ENCODE results near the gene PPP2R5B. TPM values are rescaled to one million over a fixed set of nuclear protein-coding genes. Genes with fewer than 3 reads are reported as not detected.
"Not testable (repeated sequence)": the region's sequence is repeated elsewhere in the genome, so short reads cannot be mapped to it uniquely, and the experiment has no call there.

The PPP2R5B gene
- total RNA-seq, 1 donor from 2014 or later, result 26.8 TPM

- no peak for DNase-seq (ENCODE audit: extremely low spot score, unreplicated experiment)
- no peaks in the 10 kb centered on the region for H3K36me3 Mint-ChIP-seq (ENCODE audit: unreplicated experiment)
- H3K4me3 Mint-ChIP-seq (ENCODE audit: unreplicated experiment), result no peak within 1 kb of the TSS
- no peak for TF ChIP-seq CTCF (IDR thresholded peaks at IDR 0.05)
- no peaks in the 10 kb centered on the region for H3K27me3 Mint-ChIP-seq (ENCODE audit: unreplicated experiment)
- no peak within 1 kb of the TSS for H3K27ac Mint-ChIP-seq (ENCODE audit: unreplicated experiment)
- peaks cover 8% of the 10 kb centered on the region for H3K4me1 Mint-ChIP-seq (ENCODE audit: unreplicated experiment)
- H3K9me3 Mint-ChIP-seq (ENCODE audit: unreplicated experiment), result no peaks in the 10 kb centered on the region
Measured at GRCh38 chr11:64971421-64972233, 47.1 kb downstream of the PPP2R5B start, which contains the start of gene MAJIN. TSS of gene MAJIN (minus strand) at chr11:64972108. CDS start at chr11:64959405, 12,703 bp downstream.

- Mint-ChIP-seq H3K36me3 (ENCODE audit: unreplicated experiment) (no peaks in the 10 kb centered on the region), H3K4me3 (ENCODE audit: unreplicated experiment) (no peak overlapping the region), H3K27ac (ENCODE audit: unreplicated experiment) (no peak overlapping the region), H3K27me3 (ENCODE audit: unreplicated experiment) (no peaks in the 10 kb centered on the region), H3K9me3 (ENCODE audit: unreplicated experiment) (no peaks in the 10 kb centered on the region), H3K4me1 (ENCODE audit: unreplicated experiment) (peaks cover 4% of the 10 kb centered on the region)
- no peak for TF ChIP-seq CTCF (IDR thresholded peaks at IDR 0.05)
- no peak for DNase-seq (ENCODE audit: extremely low spot score, unreplicated experiment)
Measured at GRCh38 chr11:64974124-64974523, 49.6 kb downstream of the PPP2R5B start.

GRCh38 chr11:64976651-64977050 lies 52.2 kb downstream of the PPP2R5B start:
- Mint-ChIP-seq H3K4me1 (ENCODE audit: unreplicated experiment) (no peaks in the 10 kb centered on the region), H3K36me3 (ENCODE audit: unreplicated experiment) (no peaks in the 10 kb centered on the region), H3K27me3 (ENCODE audit: unreplicated experiment) (peaks cover 9% of the 10 kb centered on the region), H3K27ac (ENCODE audit: unreplicated experiment) (no peak overlapping the region), H3K9me3 (ENCODE audit: unreplicated experiment) (no peaks in the 10 kb centered on the region), H3K4me3 (ENCODE audit: unreplicated experiment) (no peak overlapping the region)
- DNase-seq (ENCODE audit: extremely low spot score, unreplicated experiment), result no peak
- TF ChIP-seq CTCF (IDR thresholded peaks at IDR 0.05), result no peak

GRCh38 chr11:64983339-64983738 lies 58.9 kb downstream of the PPP2R5B start:
- H3K9me3 Mint-ChIP-seq (ENCODE audit: unreplicated experiment); H3K36me3 Mint-ChIP-seq (ENCODE audit: unreplicated experiment); H3K4me1 Mint-ChIP-seq (ENCODE audit: unreplicated experiment); H3K27ac Mint-ChIP-seq (ENCODE audit: unreplicated experiment); H3K4me3 Mint-ChIP-seq (ENCODE audit: unreplicated experiment); DNase-seq (ENCODE audit: extremely low spot score, unreplicated experiment): not testable (repeated sequence)
- peaks cover 21% of the 10 kb centered on the region for H3K27me3 Mint-ChIP-seq (ENCODE audit: unreplicated experiment)

Small RNAs within 50 kb of the gene (microRNA-seq; reads per million reads assigned to microRNA genes)
- gene MIR6749 (ENCODE audit: unreplicated experiment) (not detected), gene MIR6750 (ENCODE audit: unreplicated experiment) (not detected)

Other genes starting within 250 kb of the PPP2R5B start
- gene NRXN2, start 201.5 kb upstream of the PPP2R5B start, total RNA-seq, result 2.6 and 2.7 TPM in 2 replicates
- gene RASGRP2, start 180.5 kb upstream of the PPP2R5B start, total RNA-seq, result 10.3 and 11.2 TPM in 2 replicates
- gene PYGM, start 164.7 kb upstream of the PPP2R5B start, total RNA-seq, result 0.73 and 0.84 TPM in 2 replicates
- gene SF1, start 146.1 kb upstream of the PPP2R5B start, total RNA-seq, result 267 and 290 TPM in 2 replicates
- 16.0 and 18.6 TPM in 2 replicates for gene MAP4K2, start 121.5 kb upstream of the PPP2R5B start, total RNA-seq
- 27.1 and 29.2 TPM in 2 replicates for gene MEN1, start 114.1 kb upstream of the PPP2R5B start, total RNA-seq
- gene CDC42BPG, start 80.0 kb upstream of the PPP2R5B start, total RNA-seq, result 0.68 and 1.7 TPM in 2 replicates
- gene EHD1, start 46.1 kb upstream of the PPP2R5B start, total RNA-seq, result 57.4 and 61.0 TPM in 2 replicates
- 23.6 and 28.7 TPM in 2 replicates for gene ATG2A, start 7.5 kb upstream of the PPP2R5B start, total RNA-seq
- gene GPHA2, start 11.2 kb downstream of the PPP2R5B start, total RNA-seq, result not detected in 2 replicates
- not detected in 2 replicates for gene MAJIN, start 47.4 kb downstream of the PPP2R5B start, total RNA-seq
- gene BATF2, start 72.3 kb downstream of the PPP2R5B start, total RNA-seq, result not detected in 2 replicates
- 118 and 124 TPM in 2 replicates for gene ARL2, start 89.5 kb downstream of the PPP2R5B start, total RNA-seq
- 26.9 and 30.0 TPM in 2 replicates for gene SNX15, start 102.8 kb downstream of the PPP2R5B start, total RNA-seq
- gene SAC3D1, start 116.5 kb downstream of the PPP2R5B start, total RNA-seq, result 15.0 and 15.6 TPM in 2 replicates
- gene NAALADL1, start 133.9 kb downstream of the PPP2R5B start, total RNA-seq, result not detected in 2 replicates
- 6.0 and 7.1 TPM in 2 replicates for gene CDCA5, start 159.4 kb downstream of the PPP2R5B start, total RNA-seq
- gene ZFPL1, start 159.5 kb downstream of the PPP2R5B start, total RNA-seq, result 49.5 and 55.3 TPM in 2 replicates
- gene VPS51, start 171.5 kb downstream of the PPP2R5B start, total RNA-seq, result 122 and 127 TPM in 2 replicates
- 13.6 and 18.3 TPM in 2 replicates for gene TM7SF2, start 187.2 kb downstream of the PPP2R5B start, total RNA-seq
- 9.0 and 9.8 TPM in 2 replicates for gene ZNHIT2, start 193.0 kb downstream of the PPP2R5B start, total RNA-seq
- 734 and 738 TPM in 2 replicates for gene FAU, start 197.4 kb downstream of the PPP2R5B start, total RNA-seq
- gene MRPL49, start 197.6 kb downstream of the PPP2R5B start, total RNA-seq, result 41.0 and 43.5 TPM in 2 replicates
- 53.6 and 57.1 TPM in 2 replicates for gene SYVN1, start 209.8 kb downstream of the PPP2R5B start, total RNA-seq
- not detected in 2 replicates for gene SPDYC, start 245.5 kb downstream of the PPP2R5B start, total RNA-seq